Right hindlimb (tissue), 1 donor: ENCODE measurements around the gene DEK.

Experiments used
- DNase-seq: peaks from one replicate; pipeline ENCODE4 v3.0.0-alpha.2; 2018

DEK gene

GRCh38 chr6:18265787-18266522 lies 1.6 kb upstream of the DEK start:
- no peak for DNase-seq

- no peak for DNase-seq
These were observed 620 bp upstream of the DEK start for GRCh38 chr6:18264923-18265377.

GRCh38 chr6:18263418-18264218 lies 712 bp downstream of the DEK start:
- no peak for DNase-seq

- DNase-seq = no peak
These were observed 1.5 kb downstream of the DEK start for GRCh38 chr6:18262702-18263417.

GRCh38 chr6:18261877-18262276 lies 2.5 kb downstream of the DEK start:
- no peak for DNase-seq

- DNase-seq = peak; percentile 27
These were observed 3.8 kb downstream of the DEK start for GRCh38 chr6:18260448-18261106.

- DNase-seq = no peak
These were observed 4.5 kb downstream of the DEK start for GRCh38 chr6:18259675-18260447.

GRCh38 chr6:18254793-18255192 lies 9.5 kb downstream of the DEK start:
- no peak for DNase-seq

GRCh38 chr6:18253635-18254034 lies 10.7 kb downstream of the DEK start:
- no peak for DNase-seq

GRCh38 chr6:18249271-18249670 lies 15.1 kb downstream of the DEK start:
- no peak for DNase-seq

- no peak for DNase-seq
These were observed 15.6 kb downstream of the DEK start for GRCh38 chr6:18248698-18249097.

GRCh38 chr6:18247002-18247401 lies 17.3 kb downstream of the DEK start:
- no peak for DNase-seq

GRCh38 chr6:18246205-18246604 lies 18.1 kb downstream of the DEK start:
- no peak for DNase-seq

- DNase-seq = no peak
These were observed 18.7 kb downstream of the DEK start for GRCh38 chr6:18245642-18246041.

GRCh38 chr6:18245079-18245478 lies 19.3 kb downstream of the DEK start:
- no peak for DNase-seq

GRCh38 chr6:18244251-18244650 lies 20.1 kb downstream of the DEK start:
- no peak for DNase-seq

- DNase-seq = no peak
These were observed 20.9 kb downstream of the DEK start for GRCh38 chr6:18243302-18243893.

GRCh38 chr6:18242062-18242851 lies 22.1 kb downstream of the DEK start:
- no peak for DNase-seq

- DNase-seq = no peak
These were observed 22.9 kb downstream of the DEK start for GRCh38 chr6:18241208-18242038.

- no peak for DNase-seq
These were observed 24.1 kb downstream of the DEK start for GRCh38 chr6:18240230-18240629.
